Measurements from ENCODE around the gene LRMDA.

Gene LRMDA

DNA sequence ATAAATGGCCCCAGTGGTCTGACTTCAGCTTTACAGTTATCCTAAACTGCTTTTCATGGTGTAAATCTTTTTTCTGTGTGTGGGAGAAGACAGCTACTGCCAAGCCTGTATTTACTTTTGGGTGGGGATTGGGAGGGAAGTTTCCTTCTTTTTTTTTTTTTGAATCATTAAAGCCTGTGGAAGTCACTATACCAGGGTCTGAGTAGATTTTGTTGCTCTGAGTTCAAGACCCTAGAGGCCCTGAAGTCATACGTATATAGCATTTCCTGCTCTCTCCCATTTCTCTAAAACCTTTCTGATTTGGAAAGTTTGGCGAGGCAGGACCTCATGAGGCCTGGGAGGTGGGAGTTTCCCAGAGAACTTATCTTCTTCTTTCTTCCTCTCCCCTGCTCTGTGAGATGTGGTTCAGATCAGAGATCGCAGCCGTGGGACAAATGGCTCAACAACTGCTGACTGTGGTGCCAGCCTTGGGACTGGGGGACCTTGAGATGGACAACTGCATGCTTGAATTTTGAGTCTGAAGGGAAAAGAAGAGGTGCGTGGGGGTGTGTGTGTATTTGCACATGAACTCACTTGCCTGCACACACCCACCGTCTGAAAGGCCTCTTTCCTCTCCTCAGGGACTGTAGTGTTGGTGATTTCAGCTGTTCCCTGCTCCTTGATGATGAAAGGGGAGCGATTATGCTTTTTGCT, 18.1 kb downstream of the LRMDA start:
- DNase-seq: peak; percentile 21

DNA sequence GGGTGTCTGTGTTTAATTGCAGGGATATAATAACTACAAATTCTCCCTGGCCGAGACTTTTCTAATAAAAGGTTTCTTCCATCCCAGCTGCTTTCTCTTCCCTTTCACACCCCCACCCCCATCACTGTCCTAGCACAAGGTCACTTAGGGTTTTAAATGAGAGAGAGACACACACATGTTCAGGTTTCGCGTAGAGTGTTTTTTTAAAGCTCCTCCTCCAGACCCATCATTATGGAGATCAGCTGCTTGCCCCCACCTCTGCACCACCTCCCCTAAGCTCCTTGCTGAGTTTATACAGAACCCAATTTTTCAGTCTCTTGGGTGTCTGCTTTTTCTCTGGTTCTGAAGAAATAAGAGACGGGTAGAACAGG, 18.6 kb downstream of the LRMDA start:
- DNase-seq: peak; percentile 91

DNA sequence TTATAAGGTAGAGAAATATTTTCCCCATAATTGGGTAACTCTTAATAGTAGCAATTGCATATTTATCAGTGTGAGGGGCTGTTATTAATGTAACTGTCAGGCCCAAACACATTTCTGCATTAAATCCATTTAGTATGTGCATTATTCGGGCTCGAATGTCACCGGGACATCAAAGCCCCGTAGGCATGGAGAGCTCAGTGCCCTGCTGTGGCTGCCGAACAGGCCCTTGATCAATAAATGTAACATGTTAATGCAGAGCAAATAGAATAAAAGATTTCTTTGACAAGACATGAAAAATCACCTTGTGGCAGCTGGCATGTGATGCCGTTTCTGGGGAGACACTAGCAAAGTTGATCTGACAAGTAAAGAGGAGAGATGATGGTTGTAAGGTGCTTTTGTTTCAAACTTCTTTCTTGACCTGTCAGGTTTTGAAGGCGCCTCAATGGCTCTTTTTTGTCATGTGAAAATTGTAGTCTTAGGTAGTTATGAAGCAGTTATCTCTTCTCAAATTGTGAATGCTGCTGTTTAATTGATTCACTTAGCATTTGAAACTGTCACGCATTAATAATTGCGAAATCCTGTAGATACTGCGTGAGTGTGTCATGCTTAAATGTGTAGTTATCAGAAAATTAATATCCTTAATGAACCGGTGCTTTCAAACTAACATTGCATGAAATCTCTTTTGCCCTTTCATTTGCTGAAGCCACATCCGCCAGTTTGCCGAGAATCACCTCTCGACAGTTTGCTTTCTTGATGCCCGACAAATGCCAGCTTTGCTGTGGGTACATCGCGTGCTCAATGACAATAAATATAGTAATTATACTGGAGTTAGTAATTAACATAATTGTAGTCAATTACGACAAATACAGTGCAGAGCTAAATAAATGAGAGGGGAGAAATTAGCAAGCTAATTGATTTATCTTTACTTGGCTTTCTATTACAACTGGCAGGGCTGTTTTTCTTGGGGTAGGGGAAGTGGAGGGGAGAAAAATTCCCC, 19.5 kb downstream of the LRMDA start:
- DNase-seq: peak; percentile 87

DNA sequence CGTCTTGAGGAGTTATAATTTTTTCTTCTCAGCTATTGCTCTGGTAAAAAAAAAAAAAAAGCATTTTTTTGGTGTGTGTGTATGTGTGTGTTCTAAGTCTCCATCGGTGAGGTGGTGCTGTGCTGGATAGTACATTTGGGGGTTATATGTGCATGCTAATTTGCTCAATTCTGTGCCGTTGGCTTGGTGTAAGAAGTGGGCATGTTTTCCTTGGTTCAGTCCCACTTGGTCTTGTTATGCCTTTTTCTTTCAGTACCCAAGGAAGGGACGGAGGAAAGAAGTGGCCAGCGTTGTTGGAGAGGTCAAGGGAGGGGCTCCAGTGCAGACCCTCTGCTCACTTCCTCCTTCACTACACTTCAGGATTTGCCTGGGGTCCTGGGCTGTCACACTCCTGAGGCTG, 20.4 kb downstream of the LRMDA start:
- peak; percentile 48 for DNase-seq

DNA sequence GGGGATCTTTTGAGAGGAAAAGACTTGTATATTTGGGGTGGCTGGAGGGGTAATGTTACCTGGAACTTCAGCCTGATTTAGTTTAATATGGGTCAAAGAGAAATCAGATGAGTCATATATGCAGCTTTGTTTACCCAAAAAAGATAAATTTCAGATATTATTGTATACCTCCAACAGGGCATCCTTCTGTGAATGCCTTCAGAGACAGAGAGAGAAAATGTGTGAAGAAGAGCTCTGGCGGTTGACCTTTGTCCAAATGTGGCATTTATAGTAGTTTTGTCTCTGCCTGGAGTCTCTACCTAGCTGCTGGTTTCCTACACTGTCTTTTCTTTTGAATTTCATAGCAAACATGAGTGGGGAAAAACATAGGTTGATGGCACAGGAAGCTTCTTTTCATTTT, 21.6 kb downstream of the LRMDA start:
- DNase-seq: no peak

DNA sequence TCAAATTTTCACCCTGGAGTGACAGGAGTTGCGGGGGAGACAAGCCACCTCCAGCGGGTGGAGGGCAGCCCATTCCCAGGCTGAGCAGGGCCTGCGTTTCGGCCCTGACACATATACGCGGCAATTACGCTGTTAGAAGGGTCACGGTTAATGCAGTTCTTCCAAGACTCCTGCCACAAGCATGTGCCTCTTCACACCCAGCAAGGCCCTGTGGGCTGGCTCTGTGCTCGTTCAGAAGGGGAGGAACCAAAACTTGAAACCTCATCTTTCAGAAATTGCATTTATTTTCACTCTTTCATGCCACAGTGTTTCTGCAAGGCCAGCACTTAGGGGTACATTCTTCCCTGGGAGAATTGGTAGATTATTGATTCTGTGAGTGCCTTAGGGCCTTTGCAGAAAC, 24.7 kb downstream of the LRMDA start:
- DNase-seq: no peak

DNA sequence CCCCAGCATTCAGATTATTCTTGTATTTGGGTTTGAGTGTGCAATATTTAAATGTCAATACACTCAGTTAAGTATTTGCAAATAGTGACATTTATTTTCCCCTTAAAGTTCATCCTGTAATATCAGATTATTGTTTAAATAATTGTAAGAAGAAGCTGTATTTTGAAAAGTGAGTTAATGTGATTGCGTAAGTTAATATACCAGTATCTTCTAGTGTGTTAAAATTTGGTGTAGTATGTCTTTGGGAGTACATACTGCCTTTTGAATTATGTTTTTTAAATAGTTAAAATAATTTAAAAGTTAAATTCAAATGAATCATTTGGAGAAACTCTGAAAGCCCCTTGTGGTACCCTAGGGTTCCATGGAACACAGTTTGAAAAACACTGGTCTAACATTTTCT, 28.6 kb downstream of the LRMDA start:
- DNase-seq: no peak

DNA sequence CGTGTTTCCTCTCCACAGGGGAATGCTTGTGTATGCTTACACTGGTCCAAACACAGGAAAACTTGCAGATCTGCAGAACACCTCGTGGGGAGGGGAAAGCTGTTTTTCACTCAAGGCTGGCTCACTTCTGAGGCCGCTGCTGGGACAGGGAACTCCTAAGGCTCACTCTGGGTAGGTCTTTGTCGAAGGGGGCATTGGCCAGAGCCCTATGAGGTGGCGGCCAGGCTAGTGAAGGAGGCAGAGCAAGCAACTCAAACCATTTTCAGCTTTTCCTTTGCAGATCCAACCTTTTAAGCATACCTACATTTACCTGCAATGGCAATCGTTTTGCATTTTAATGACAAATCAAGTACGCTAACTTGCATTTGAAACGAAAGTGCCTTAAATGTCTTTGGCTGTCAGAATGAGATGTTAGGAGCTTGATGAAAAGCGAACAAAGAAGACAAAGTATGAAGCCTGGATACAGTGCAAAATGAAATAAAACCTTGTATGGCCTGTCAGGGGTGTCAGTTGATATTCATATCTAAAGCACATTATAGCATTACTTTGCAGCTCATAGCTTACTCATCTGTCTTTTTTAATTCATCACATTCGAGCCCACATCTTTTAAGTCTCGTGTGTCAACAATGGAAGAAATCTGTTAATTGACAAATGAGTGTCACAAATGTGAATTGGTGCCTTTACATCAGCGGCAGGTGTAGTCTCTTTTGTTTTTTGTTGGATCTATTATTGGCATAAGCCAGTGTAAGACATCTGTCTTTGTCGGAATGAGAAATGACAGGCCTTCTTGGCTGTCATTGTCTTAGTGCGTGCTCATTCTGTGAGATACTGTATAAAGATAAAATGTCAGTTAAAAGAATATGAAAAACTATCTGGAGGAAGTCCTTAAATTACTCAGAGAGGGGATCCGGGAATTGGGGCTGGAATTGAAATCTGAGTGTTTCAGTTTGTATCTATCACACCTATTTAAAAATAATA, 30.5 kb downstream of the LRMDA start:
- DNase-seq: peak; percentile 27

DNA sequence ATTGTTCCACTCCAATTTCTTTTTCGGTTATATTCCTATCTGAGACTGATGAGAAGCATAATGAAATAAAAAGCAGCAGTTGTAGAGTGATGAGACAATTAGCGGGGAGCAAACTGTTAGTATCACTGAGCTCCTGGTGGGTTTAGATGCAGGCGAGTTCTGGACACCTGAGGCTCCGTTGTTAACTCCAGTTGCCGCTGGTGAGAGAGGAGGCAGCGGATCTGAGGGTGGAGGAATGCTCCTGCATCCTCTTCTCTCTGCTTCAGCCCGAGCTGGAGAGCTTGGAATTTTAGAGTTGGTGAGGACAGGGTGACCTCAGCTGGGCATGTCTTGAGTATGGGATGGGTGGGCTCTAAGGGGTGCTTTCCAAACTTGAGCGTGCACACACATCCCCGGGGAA, 31.4 kb downstream of the LRMDA start:
- no peak for DNase-seq

DNA sequence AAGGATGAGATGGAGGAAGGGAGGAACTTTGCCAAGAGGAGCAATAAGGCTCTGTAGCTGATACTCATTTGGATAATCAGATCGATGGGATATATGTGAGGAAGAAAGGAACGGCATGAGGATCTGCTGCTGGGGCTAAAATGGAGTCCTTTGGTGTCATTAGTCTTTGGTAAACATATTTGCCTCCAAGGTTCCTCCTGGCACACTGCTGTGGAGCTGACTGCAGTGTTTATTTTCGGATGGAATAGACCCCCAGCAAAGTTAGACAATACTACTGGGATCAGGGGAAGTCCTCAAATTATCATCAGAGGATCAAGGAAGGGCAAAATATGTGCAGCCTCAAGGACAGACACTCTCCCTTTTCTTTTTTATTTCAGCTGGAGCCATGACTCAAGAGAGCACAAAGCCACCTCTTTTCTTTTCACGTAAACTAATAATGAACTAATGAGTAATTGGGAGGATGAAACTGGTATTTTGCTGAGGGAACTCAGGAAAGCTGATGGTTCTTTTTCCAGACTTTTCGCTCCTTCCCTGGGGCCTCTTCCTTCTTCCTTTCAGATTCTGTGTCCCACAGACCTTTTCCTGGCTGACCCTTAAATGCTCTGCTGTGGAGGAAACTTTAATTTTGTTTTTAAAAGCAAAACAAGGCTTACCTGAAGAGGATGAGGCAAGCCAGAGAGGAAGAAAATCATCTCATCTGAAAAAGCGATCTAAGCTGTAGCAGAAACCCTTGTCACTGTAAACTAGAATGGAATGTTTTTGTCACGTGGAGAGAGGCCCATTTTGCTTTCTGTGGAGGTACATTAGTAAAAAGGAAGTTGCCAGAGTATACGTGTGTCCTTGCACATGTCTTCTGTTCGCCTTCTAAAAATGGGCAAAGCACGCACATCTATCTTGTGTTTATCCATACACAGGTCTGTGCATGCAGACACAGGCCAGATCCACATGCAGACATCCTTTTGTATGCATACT, 33.3 kb downstream of the LRMDA start:
- DNase-seq: no peak

GRCh38 chr10:75465450-75465827, 34.0 kb downstream of the LRMDA start:
- no peak for DNase-seq

DNA sequence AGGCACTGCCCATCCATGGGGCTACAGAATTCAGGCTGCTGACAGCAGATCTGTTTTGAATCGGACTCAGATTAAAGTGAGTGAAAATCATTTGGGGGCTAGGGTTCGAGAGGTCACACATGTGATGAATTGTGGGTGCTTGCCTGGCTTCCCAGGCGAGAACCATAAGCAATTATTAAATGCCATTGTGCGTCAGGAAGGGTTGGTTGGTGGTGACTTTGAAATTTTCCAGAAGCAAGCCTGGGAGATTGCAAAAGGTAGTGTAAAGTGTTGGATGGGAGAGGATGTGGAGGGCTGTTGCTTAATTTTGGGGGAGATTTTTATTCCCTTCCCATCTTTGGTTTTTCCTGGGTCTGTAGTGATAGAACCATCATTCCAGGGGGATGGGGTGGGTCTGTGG, 34.6 kb downstream of the LRMDA start:
- no peak for DNase-seq

GRCh38 chr10:75466886-75467285, 35.5 kb downstream of the LRMDA start:
- DNase-seq: no peak

- DNase-seq: no peak
Measured at GRCh38 chr10:75468612-75469005, 37.2 kb downstream of the LRMDA start.

DNA sequence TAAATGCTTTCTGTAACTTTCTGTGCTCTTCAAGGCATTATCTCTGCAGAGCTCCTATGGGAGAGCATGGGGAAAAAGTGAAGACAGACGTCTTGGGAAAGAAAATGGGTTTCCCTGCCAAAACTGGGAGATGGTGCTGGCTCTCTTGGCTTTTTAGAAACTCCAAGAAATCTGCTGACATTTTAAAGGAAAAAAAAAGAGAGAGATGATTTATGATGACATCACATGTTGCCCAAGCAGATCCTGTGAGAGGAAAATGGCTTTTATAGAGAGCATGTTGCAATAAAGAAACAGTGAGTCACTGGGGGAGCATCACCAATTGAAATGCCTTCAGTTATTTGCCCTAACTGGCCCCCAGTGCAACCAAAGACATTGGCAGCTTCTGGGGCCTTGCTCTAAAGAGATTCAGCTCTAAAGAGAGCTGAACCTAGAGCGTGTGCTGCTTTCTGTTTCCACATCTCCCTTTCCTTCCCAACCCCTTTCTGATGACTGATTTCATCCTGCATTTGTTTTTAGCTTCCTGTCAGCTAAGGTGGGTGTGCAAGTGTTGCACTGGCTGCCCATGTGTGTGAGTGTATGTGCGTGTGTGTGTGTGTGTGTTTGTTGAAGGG, 37.7 kb downstream of the LRMDA start:
- no peak for DNase-seq

DNA sequence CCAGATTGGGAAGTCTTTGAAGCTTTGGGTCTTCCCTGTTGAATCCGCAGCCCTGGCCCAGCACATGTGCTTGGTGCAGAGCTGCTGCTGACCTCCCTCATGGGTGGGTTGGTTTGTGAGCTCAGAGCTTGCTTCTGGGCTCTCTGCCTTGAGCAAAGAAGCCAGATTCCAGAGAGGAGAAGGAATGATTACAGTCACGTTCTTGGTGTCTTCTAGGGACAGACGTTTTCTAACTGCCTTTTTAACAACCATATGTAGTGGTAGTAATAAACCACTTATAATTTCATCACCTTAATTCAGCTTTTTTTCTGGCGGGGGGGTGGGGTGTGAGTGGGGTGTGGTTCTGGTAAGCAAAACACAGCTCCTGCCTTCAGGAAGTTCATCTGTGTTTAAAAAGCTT, 39.5 kb downstream of the LRMDA start:
- DNase-seq: no peak

DNA sequence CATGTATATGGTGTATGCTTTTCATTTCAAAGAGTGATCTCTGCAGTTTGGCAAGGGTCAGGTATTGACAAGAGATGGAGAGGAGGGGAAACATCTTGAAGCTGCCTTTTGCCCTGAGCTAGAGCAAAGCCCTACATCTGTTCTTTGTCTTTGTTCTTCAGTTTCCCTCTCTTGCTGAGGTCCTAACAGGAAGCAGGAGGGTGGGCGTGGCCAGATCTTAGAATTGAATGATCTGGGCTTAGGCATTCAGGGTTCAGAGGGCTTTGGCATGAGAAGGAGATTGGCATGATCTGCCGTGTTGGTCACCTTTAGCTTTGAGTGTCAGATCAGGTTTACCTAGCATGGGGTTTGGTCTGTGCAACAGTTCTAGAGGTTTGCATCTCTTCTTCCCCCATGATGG, 41.3 kb downstream of the LRMDA start:
- no peak for DNase-seq

- no peak for DNase-seq
Measured at GRCh38 chr10:75474106-75474505, 42.7 kb downstream of the LRMDA start.

- no peak for DNase-seq
Measured at GRCh38 chr10:75475460-75476182, 44.2 kb downstream of the LRMDA start.

DNA sequence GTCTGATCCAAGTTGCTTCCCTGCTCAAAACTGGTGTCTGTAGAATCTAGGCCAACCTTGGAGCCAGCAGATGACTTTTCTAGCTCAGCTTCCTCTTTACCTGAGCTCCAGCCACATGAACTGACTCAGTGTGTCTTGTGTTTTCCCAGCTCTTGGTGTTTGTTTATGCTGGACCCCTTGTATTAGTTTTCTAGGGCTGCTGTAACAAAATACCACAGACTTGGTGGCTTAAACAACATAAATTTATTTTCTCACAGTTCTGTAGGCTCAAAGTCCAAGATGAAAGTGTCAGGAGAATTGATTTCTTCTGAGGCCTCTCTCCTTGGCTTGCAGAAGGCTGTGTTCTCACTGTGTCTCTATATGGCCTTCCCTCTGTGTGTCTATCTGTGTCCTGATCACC, 45.1 kb downstream of the LRMDA start:
- no peak for DNase-seq

DNA sequence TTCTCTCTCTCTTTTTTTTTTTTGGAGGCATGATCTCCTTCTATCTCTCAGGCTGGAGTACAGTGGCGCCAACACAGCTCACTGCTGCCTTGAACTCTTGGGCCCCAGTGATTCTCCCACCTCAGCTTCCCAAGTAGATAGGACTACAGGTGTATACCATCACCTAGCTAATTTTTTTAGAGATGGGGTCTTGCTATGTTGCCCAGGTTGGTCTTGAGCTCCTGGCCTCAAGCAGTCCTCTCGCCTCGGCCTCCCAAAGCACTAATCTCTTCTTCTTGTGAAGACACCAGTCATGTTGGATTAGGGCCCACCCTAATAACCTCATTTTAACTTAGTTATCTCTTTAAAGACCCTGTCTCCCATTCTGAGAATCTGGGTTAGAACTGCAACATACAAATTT, 45.6 kb downstream of the LRMDA start:
- DNase-seq: no peak
